ENCODE data around the gene CAPZB.
"Not testable (repeated sequence)": the region's sequence is repeated elsewhere in the genome, so short reads cannot be mapped to it uniquely, and the experiment has no call there.

- TF ChIP-seq ARNTL (CRISPR knock-in tag; IDR thresholded peaks at IDR 0.05; ENCODE audit: borderline replicate concordance, low read depth); ZFP3 (CRISPR knock-in tag; IDR thresholded peaks at IDR 0.05); PPARA (CRISPR knock-in tag; IDR thresholded peaks at IDR 0.05; ENCODE audit: borderline replicate concordance); ESRRG (CRISPR knock-in tag; IDR thresholded peaks at IDR 0.05); ZNF70 (CRISPR knock-in tag; IDR thresholded peaks at IDR 0.05); TSHZ2 (CRISPR knock-in tag; IDR thresholded peaks at IDR 0.05): not testable (repeated sequence)
Observed at GRCh38 chr1:19509647-19510046, 24.3 kb upstream of the CAPZB start.

Measured in SK-N-SH treated with all-trans-retinoic acid at 6 μM for 48 hours (cell line).